ENCODE measurements around the gene SRSF9.
"Not testable (repeated sequence)": the region's sequence is repeated elsewhere in the genome, so short reads cannot be mapped to it uniquely, and the experiment has no call there.

The SRSF9 gene

GRCh38 chr12:120495186-120495730, 25.7 kb upstream of the SRSF9 start:
- Histone ChIP-seq H3K4me1 (ENCODE audit: control insufficient read depth, insufficient read depth, low read length) (peaks cover 10% of the 10 kb centered on the region), H3K36me3 (ENCODE audit: control insufficient read depth, insufficient read depth, low read length) (peaks cover 9% of the 10 kb centered on the region), H3K4me3 (ENCODE audit: low read depth, low read length) (peak overlapping the region; percentile 91), H3K9ac (ENCODE audit: low read depth, low read length) (peak overlapping the region; percentile 65), H3K27me3 (ENCODE audit: control insufficient read depth, insufficient read depth, low read length) (no peaks in the 10 kb centered on the region), H3K9me3 (ENCODE audit: control insufficient read depth, insufficient read depth, low read length) (no peaks in the 10 kb centered on the region)

GRCh38 chr12:120490833-120491512, 21.4 kb upstream of the SRSF9 start:
- peaks cover 5% of the 10 kb centered on the region for H3K4me1 ChIP-seq (ENCODE audit: control insufficient read depth, insufficient read depth, low read length)
- peaks cover 3% of the 10 kb centered on the region for H3K36me3 ChIP-seq (ENCODE audit: control insufficient read depth, insufficient read depth, low read length)
- no peak overlapping the region for H3K4me3 ChIP-seq (ENCODE audit: low read depth, low read length)
- H3K27me3 ChIP-seq (ENCODE audit: control insufficient read depth, insufficient read depth, low read length): no peaks in the 10 kb centered on the region
- no peaks in the 10 kb centered on the region for H3K9me3 ChIP-seq (ENCODE audit: control insufficient read depth, insufficient read depth, low read length)
- H3K9ac ChIP-seq (ENCODE audit: low read depth, low read length): no peak overlapping the region

GRCh38 chr12:120490325-120490724, 20.8 kb upstream of the SRSF9 start:
- no peak overlapping the region for H3K4me3 ChIP-seq (ENCODE audit: low read depth, low read length)
- H3K36me3 ChIP-seq (ENCODE audit: control insufficient read depth, insufficient read depth, low read length): peaks cover 3% of the 10 kb centered on the region
- H3K9ac ChIP-seq (ENCODE audit: low read depth, low read length): no peak overlapping the region
- peaks cover 5% of the 10 kb centered on the region for H3K4me1 ChIP-seq (ENCODE audit: control insufficient read depth, insufficient read depth, low read length)
- H3K9me3 ChIP-seq (ENCODE audit: control insufficient read depth, insufficient read depth, low read length): no peaks in the 10 kb centered on the region
- no peaks in the 10 kb centered on the region for H3K27me3 ChIP-seq (ENCODE audit: control insufficient read depth, insufficient read depth, low read length)

GRCh38 chr12:120489018-120489417, 19.5 kb upstream of the SRSF9 start:
- H3K27me3 ChIP-seq (ENCODE audit: control insufficient read depth, insufficient read depth, low read length): no peaks in the 10 kb centered on the region
- H3K4me3 ChIP-seq (ENCODE audit: low read depth, low read length): no peak overlapping the region
- no peaks in the 10 kb centered on the region for H3K4me1 ChIP-seq (ENCODE audit: control insufficient read depth, insufficient read depth, low read length)
- H3K9ac ChIP-seq (ENCODE audit: low read depth, low read length): no peak overlapping the region
- peaks cover 3% of the 10 kb centered on the region for H3K36me3 ChIP-seq (ENCODE audit: control insufficient read depth, insufficient read depth, low read length)
- H3K9me3 ChIP-seq (ENCODE audit: control insufficient read depth, insufficient read depth, low read length): no peaks in the 10 kb centered on the region

DNA sequence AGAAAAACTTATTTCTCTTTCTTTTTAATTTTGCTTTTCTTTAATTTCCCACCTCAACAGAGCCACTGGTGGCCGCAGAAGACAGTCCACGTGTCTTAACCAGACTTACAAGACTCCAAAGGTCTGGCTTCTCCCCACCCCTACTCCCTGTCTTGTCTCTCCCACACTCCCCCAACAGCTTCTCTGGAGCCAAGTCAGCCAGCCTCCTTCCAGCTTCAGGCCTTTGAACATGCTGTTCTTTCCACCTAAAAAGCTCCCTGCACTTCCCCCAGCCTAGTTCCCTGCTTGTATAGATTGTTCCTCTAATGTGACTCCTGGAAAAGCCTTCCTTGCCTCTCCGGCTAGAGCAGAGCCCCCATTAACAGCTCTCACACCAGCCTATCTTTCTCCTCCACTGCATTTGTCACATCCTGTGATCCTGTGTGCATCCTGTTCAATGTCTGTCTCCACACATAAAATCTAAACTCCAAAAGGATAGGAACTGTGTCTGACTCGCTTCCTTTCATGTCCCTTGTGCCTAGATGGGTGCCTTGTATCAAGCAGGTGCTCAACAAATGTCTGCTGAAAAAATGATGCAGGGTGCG, 18.6 kb upstream of the SRSF9 start:
- H3K4me3 ChIP-seq (ENCODE audit: low read depth, low read length): no peak overlapping the region

DNA sequence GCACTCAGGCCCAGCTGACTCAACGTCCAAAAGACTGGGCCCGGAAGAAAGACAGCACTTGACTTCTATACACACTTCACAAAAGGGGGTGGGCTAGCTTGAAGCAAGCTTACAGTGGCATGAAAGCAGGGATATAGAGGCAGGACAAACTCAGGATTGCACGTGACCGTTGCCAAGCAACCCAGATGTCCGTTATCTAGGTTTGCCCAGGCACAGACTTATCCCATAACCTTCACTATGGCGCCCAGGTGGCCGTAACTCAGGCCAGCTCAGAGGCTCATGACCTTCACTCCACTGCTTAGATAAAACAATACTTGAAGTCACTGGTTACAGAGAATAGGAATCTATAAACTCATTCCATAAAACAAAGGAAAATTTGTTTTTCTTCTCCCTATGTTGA, 18.0 kb upstream of the SRSF9 start:
- H3K4me3 ChIP-seq (ENCODE audit: low read depth, low read length); H3K9me3 ChIP-seq (ENCODE audit: control insufficient read depth, insufficient read depth, low read length); H3K4me1 ChIP-seq (ENCODE audit: control insufficient read depth, insufficient read depth, low read length); H3K9ac ChIP-seq (ENCODE audit: low read depth, low read length); H3K36me3 ChIP-seq (ENCODE audit: control insufficient read depth, insufficient read depth, low read length); H3K27me3 ChIP-seq (ENCODE audit: control insufficient read depth, insufficient read depth, low read length): not testable (repeated sequence)

More for the DNA sequence above, 18.6 kb upstream of the SRSF9 start:
- H3K36me3 ChIP-seq (ENCODE audit: control insufficient read depth, insufficient read depth, low read length): peaks cover 3% of the 10 kb centered on the region
- no peaks in the 10 kb centered on the region for H3K4me1 ChIP-seq (ENCODE audit: control insufficient read depth, insufficient read depth, low read length)
- H3K9ac ChIP-seq (ENCODE audit: low read depth, low read length): no peak overlapping the region
- H3K27me3 ChIP-seq (ENCODE audit: control insufficient read depth, insufficient read depth, low read length): no peaks in the 10 kb centered on the region
- H3K9me3 ChIP-seq (ENCODE audit: control insufficient read depth, insufficient read depth, low read length): no peaks in the 10 kb centered on the region

GRCh38 chr12:120485961-120486881, 16.7 kb upstream of the SRSF9 start:
- Histone ChIP-seq H3K27me3 (ENCODE audit: control insufficient read depth, insufficient read depth, low read length) (no peaks in the 10 kb centered on the region), H3K4me3 (ENCODE audit: low read depth, low read length) (no peak overlapping the region), H3K9me3 (ENCODE audit: control insufficient read depth, insufficient read depth, low read length) (no peaks in the 10 kb centered on the region), H3K4me1 (ENCODE audit: control insufficient read depth, insufficient read depth, low read length) (no peaks in the 10 kb centered on the region), H3K9ac (ENCODE audit: low read depth, low read length) (no peak overlapping the region), H3K36me3 (ENCODE audit: control insufficient read depth, insufficient read depth, low read length) (no peaks in the 10 kb centered on the region)

GRCh38 chr12:120483621-120484020, 14.1 kb upstream of the SRSF9 start:
- Histone ChIP-seq H3K36me3 (ENCODE audit: control insufficient read depth, insufficient read depth, low read length) (no peaks in the 10 kb centered on the region), H3K9ac (ENCODE audit: low read depth, low read length) (no peak overlapping the region), H3K9me3 (ENCODE audit: control insufficient read depth, insufficient read depth, low read length) (no peaks in the 10 kb centered on the region), H3K4me3 (ENCODE audit: low read depth, low read length) (no peak overlapping the region), H3K27me3 (ENCODE audit: control insufficient read depth, insufficient read depth, low read length) (no peaks in the 10 kb centered on the region), H3K4me1 (ENCODE audit: control insufficient read depth, insufficient read depth, low read length) (peaks cover 4% of the 10 kb centered on the region)

DNA sequence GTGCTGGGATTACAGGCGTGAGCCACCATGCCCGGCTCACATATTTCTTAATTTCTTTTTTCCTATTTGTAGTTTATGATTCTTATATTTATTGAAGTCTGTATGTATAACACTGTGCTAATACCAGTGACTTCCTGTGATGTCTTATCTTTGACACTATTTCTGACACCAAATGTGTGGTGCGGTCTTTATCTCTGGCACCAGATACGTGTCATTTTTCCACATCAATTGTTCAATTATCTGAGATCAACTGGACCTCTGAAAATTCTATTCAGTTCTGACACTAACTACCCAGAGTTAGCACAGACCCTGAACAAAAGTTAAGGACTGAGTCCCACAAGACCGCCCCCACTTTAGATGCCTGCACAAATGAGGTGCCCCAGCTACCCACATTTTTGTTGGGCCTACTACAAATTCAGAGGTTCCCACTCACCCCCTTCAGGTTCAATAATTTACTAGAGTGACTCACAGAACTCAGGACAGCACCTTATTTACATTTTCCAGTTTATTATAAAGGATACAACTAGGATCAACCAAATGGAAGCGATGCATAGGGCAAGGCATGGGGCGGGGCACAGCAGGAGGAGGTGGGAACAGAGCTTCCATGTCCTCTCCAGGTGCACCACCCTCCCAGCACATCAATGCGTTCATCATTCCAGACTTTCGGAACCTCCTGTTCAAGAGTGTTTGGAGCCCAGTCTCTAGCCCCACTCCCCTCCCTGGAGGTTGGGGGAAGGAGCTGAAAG, 11.6 kb upstream of the SRSF9 start:
- Histone ChIP-seq H3K9me3 (ENCODE audit: control insufficient read depth, insufficient read depth, low read length) (no peaks in the 10 kb centered on the region), H3K27me3 (ENCODE audit: control insufficient read depth, insufficient read depth, low read length) (no peaks in the 10 kb centered on the region), H3K9ac (ENCODE audit: low read depth, low read length) (no peak overlapping the region), H3K36me3 (ENCODE audit: control insufficient read depth, insufficient read depth, low read length) (no peaks in the 10 kb centered on the region), H3K4me3 (ENCODE audit: low read depth, low read length) (no peak overlapping the region), H3K4me1 (ENCODE audit: control insufficient read depth, insufficient read depth, low read length) (peaks cover 4% of the 10 kb centered on the region)

GRCh38 chr12:120480211-120480610, 10.7 kb upstream of the SRSF9 start:
- Histone ChIP-seq H3K36me3 (ENCODE audit: control insufficient read depth, insufficient read depth, low read length) (no peaks in the 10 kb centered on the region), H3K4me1 (ENCODE audit: control insufficient read depth, insufficient read depth, low read length) (peaks cover 4% of the 10 kb centered on the region), H3K27me3 (ENCODE audit: control insufficient read depth, insufficient read depth, low read length) (no peaks in the 10 kb centered on the region), H3K4me3 (ENCODE audit: low read depth, low read length) (no peak overlapping the region), H3K9ac (ENCODE audit: low read depth, low read length) (no peak overlapping the region), H3K9me3 (ENCODE audit: control insufficient read depth, insufficient read depth, low read length) (no peaks in the 10 kb centered on the region)

DNA sequence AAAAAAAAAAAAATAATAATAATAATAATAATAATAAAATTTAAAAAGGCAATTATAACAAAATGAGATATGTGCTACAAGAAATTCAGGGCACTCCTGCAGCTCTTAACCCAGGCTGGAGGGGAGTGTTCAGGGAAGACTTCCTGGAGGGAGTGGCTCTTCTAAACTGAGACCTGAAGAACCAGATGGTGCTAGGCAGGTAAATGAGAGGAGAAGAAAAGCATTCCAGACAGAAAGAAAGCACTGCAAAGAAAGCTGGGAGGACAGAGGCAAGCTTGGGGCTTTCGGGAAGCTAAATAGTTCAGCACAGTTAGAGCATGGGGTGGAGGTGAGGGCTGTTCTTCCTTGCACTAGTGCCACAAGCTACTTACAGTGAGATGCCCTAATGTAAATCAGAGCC, 9.9 kb upstream of the SRSF9 start:
- Histone ChIP-seq H3K36me3 (ENCODE audit: control insufficient read depth, insufficient read depth, low read length) (no peaks in the 10 kb centered on the region), H3K4me1 (ENCODE audit: control insufficient read depth, insufficient read depth, low read length) (peaks cover 4% of the 10 kb centered on the region), H3K9me3 (ENCODE audit: control insufficient read depth, insufficient read depth, low read length) (no peaks in the 10 kb centered on the region), H3K27me3 (ENCODE audit: control insufficient read depth, insufficient read depth, low read length) (no peaks in the 10 kb centered on the region), H3K9ac (ENCODE audit: low read depth, low read length) (no peak overlapping the region), H3K4me3 (ENCODE audit: low read depth, low read length) (no peak overlapping the region)
